Activated CD4-positive, alpha-beta T cell treated with anti-CD3 and anti-CD28 coated beads for 36 hours (primary cell): ENCODE measurements around the gene SYTL5. TPM values are rescaled to one million over a fixed set of nuclear protein-coding genes. Genes with fewer than 3 reads are reported as not detected.

Experiments used
- ATAC-seq: fragments of 200-7000 bp; cut with Tn5 transposase; one replicate; pipeline ENCODE4 v1.10.0; 2021; ENCODE audit warnings: mild to moderate bottlenecking, moderate library complexity
- CTCF ChIA-PET: fragments of 350-600 bp; sonication (Branson Sonifier 250); formaldehyde crosslinking; loops from one replicate; lab custom pipeline; 2021; ENCODE audit warnings: antibody characterized with exemption; lab: Charles Lee
- POLR2A ChIA-PET: fragments of 350-600 bp; sonication (Branson Sonifier 250); formaldehyde crosslinking; loops from one replicate; lab custom pipeline; 2021; ENCODE audit warnings: antibody characterized with exemption, inconsistent platforms; lab: Charles Lee
- DNase-seq: peaks from one replicate; pipeline ENCODE4 v3.0.0-alpha.2; 2020
- H3K27ac Mint-ChIP-seq: one replicate; pipeline ENCODE4 v1.8.0; 2021; ENCODE audit warnings: mixed read lengths
- H3K27me3 Mint-ChIP-seq: one replicate; pipeline ENCODE4 v1.8.0; 2021; ENCODE audit warnings: mixed read lengths
- H3K36me3 Mint-ChIP-seq: one replicate; pipeline ENCODE4 v1.8.0; 2021; ENCODE audit warnings: low read depth, mixed read lengths
- H3K4me1 Mint-ChIP-seq: one replicate; pipeline ENCODE4 v1.8.0; 2021; ENCODE audit warnings: mixed read lengths
- H3K4me3 Mint-ChIP-seq: one replicate; pipeline ENCODE4 v1.8.0; 2021; ENCODE audit warnings: mild to moderate bottlenecking, moderate library complexity, mixed read lengths
- H3K9me3 Mint-ChIP-seq: one replicate; pipeline ENCODE4 v1.8.0; 2021; ENCODE audit warnings: low read depth, mixed read lengths
- intact Hi-C, 2 experiments: fragments of 100-400 bp; cut with DNase I in 1 of 2; cut with micrococcal nuclease in 1 of 2; formaldehyde crosslinking; loops; one replicate each; pipeline versions ENCODE4 v1.14.2 to v1.15.1; 2022 to 2024; cut with DNase I, micrococcal nuclease
- total RNA-seq, 2 experiments: library from RNA; stranded (reverse); gene quantifications; one replicate each; pipeline ENCODE4 v1.2.3, GENCODE V29; 2021

Gene SYTL5
- total RNA-seq, 2 experiments from 2014 or later = not detected

- Mint-ChIP-seq H3K4me1 (no peaks in the 10 kb centered on the region), H3K36me3 (no peaks in the 10 kb centered on the region), H3K27me3 (peaks cover 8% of the 10 kb centered on the region), H3K27ac (no peak overlapping the region), H3K9me3 (no peaks in the 10 kb centered on the region), H3K4me3 (no peak overlapping the region)
- intact Hi-C loops = no loop called here
- ChIA-PET POLR2A (no interaction called here), CTCF (no interaction called here)
- DNase-seq (no peak), ATAC-seq (no peak)
These were observed 63.6 kb downstream of the SYTL5 start for GRCh38 chrX:38069991-38070390.

GRCh38 chrX:38079463-38079862, 73.1 kb downstream of the SYTL5 start:
- Mint-ChIP-seq H3K27me3 (no peaks in the 10 kb centered on the region), H3K27ac (no peak overlapping the region), H3K4me3 (no peak overlapping the region), H3K9me3 (no peaks in the 10 kb centered on the region), H3K36me3 (no peaks in the 10 kb centered on the region), H3K4me1 (no peaks in the 10 kb centered on the region)
- DNase-seq (no peak), ATAC-seq (no peak)
- CTCF ChIA-PET = no interaction called here
- intact Hi-C loops = no loop called here
- POLR2A ChIA-PET = no interaction called here

DNA sequence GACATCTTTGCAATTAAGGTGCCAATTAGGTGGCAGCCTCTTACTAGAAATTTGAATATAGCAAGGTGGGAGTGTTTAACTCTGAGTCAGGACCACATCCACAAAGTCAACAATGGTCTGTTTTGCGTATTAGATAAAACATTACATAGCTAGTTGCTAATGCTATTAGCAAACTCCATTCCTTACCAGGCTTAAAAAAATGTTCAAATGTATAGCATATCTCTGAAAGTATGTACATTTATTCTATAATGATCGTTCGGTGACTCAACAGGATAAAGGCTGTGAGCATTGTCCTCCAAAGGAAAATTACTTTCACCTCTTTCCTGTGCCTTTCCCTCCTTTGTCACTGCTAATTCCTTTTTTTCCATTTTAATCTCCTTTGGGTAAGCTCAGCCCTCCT, 74.5 kb downstream of the SYTL5 start:
- DNase-seq = no peak

GRCh38 chrX:38081909-38082308, 75.6 kb downstream of the SYTL5 start:
- CTCF ChIA-PET = no interaction called here
- DNase-seq (no peak), ATAC-seq (no peak)
- Mint-ChIP-seq H3K4me1 (no peaks in the 10 kb centered on the region), H3K27ac (no peak overlapping the region), H3K9me3 (no peaks in the 10 kb centered on the region), H3K27me3 (no peaks in the 10 kb centered on the region), H3K4me3 (no peak overlapping the region), H3K36me3 (no peaks in the 10 kb centered on the region)
- intact Hi-C loops = no loop called here
- POLR2A ChIA-PET = no interaction called here

More for the DNA sequence above, 74.5 kb downstream of the SYTL5 start:
- ATAC-seq = no peak
- no peak overlapping the region for H3K4me3 Mint-ChIP-seq
- H3K27ac Mint-ChIP-seq = no peak overlapping the region
- ChIA-PET POLR2A (no interaction called here), CTCF (no interaction called here)
- no peaks in the 10 kb centered on the region for H3K36me3 Mint-ChIP-seq
- intact Hi-C loops = no loop called here
- H3K27me3 Mint-ChIP-seq = no peaks in the 10 kb centered on the region
- H3K4me1 Mint-ChIP-seq = no peaks in the 10 kb centered on the region
- H3K9me3 Mint-ChIP-seq = no peaks in the 10 kb centered on the region

DNA sequence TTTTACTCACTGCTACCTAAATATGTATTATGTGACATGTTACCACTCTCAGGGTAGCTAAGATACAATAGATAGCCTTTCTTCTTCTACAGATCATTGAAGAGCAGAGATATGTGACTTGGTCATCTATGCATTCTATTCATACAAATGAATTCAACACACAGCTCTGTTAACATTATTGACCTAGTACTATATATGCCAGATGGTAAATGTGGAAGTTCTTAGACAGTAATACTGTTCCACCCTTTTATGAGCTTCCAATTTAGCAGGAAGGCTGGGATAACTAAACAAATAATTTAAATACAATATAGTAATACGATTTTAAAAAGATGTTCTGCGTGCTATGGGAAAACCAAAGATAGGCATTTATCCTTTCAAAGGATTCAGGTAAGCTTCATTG, 76.0 kb downstream of the SYTL5 start:
- DNase-seq (no peak), ATAC-seq (no peak)
- ChIA-PET POLR2A (no interaction called here), CTCF (no interaction called here)
- no peak overlapping the region for H3K4me3 Mint-ChIP-seq
- no peak overlapping the region for H3K27ac Mint-ChIP-seq
- H3K27me3 Mint-ChIP-seq = no peaks in the 10 kb centered on the region
- intact Hi-C loops = no loop called here
- H3K36me3 Mint-ChIP-seq = no peaks in the 10 kb centered on the region
- no peaks in the 10 kb centered on the region for H3K9me3 Mint-ChIP-seq
- H3K4me1 Mint-ChIP-seq = no peaks in the 10 kb centered on the region

DNA sequence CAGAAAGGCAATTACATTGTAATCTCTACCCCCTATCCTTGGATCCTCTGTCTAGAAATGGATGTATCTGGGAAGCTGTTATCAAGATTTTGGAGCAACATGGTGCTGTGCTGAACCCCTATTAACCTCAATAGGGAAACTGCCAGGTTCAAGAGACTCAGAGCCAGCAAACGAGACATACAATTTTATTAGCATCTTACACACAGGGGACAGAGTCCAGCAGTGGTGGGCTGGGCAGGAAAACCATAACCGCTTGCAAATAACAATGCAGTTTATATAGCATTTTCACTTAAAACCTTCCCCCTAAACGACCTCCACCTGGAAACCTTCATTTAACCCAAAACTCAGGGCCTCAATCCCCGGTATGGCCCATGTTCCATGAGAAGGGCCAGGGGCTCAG, 79.5 kb downstream of the SYTL5 start:
- ChIA-PET POLR2A (no interaction called here), CTCF (interaction anchor here (0.9 kb wide), 1 partner anchor 13 kb away, joined by 3 read pairs; no protein-coding TSS in a partner anchor)
- H3K27ac Mint-ChIP-seq = no peak overlapping the region
- intact Hi-C loops = no loop called here
- H3K4me3 Mint-ChIP-seq = no peak overlapping the region
- DNase-seq = no peak
- H3K36me3 Mint-ChIP-seq = no peaks in the 10 kb centered on the region
- H3K4me1 Mint-ChIP-seq = no peaks in the 10 kb centered on the region
- no peaks in the 10 kb centered on the region for H3K9me3 Mint-ChIP-seq
- H3K27me3 Mint-ChIP-seq = no peaks in the 10 kb centered on the region
- ATAC-seq = no peak

GRCh38 chrX:38086451-38087215, 80.3 kb downstream of the SYTL5 start:
- H3K27me3 Mint-ChIP-seq = no peaks in the 10 kb centered on the region
- no peaks in the 10 kb centered on the region for H3K36me3 Mint-ChIP-seq
- CTCF ChIA-PET = interaction anchor here (0.9 kb wide), 1 partner anchor 13 kb away, joined by 3 read pairs; no protein-coding TSS in a partner anchor
- ATAC-seq (no peak), DNase-seq (no peak)
- no peaks in the 10 kb centered on the region for H3K9me3 Mint-ChIP-seq
- H3K27ac Mint-ChIP-seq = no peak overlapping the region
- POLR2A ChIA-PET = interaction anchor here (0.6 kb wide), 1 partner anchor 661 kb away, joined by 3 read pairs; no protein-coding TSS in a partner anchor
- H3K4me3 Mint-ChIP-seq = no peak overlapping the region
- H3K4me1 Mint-ChIP-seq = no peaks in the 10 kb centered on the region
- intact Hi-C loops = no loop called here

GRCh38 chrX:38087594-38087993, 81.2 kb downstream of the SYTL5 start:
- ATAC-seq = no peak
- H3K9me3 Mint-ChIP-seq = no peaks in the 10 kb centered on the region
- intact Hi-C loops = no loop called here
- no peak overlapping the region for H3K4me3 Mint-ChIP-seq
- ChIA-PET POLR2A (no interaction called here), CTCF (no interaction called here)
- DNase-seq = no peak
- H3K4me1 Mint-ChIP-seq = no peaks in the 10 kb centered on the region
- H3K36me3 Mint-ChIP-seq = no peaks in the 10 kb centered on the region
- H3K27ac Mint-ChIP-seq = no peak overlapping the region
- no peaks in the 10 kb centered on the region for H3K27me3 Mint-ChIP-seq

- H3K9me3 Mint-ChIP-seq = no peaks in the 10 kb centered on the region
- ATAC-seq (no peak), DNase-seq (no peak)
- H3K4me3 Mint-ChIP-seq = no peak overlapping the region
- no peak overlapping the region for H3K27ac Mint-ChIP-seq
- H3K36me3 Mint-ChIP-seq = no peaks in the 10 kb centered on the region
- ChIA-PET POLR2A (no interaction called here), CTCF (no interaction called here)
- intact Hi-C loops = no loop called here
- no peaks in the 10 kb centered on the region for H3K27me3 Mint-ChIP-seq
- H3K4me1 Mint-ChIP-seq = no peaks in the 10 kb centered on the region
These were observed 83.0 kb downstream of the SYTL5 start for GRCh38 chrX:38089173-38089982.

DNA sequence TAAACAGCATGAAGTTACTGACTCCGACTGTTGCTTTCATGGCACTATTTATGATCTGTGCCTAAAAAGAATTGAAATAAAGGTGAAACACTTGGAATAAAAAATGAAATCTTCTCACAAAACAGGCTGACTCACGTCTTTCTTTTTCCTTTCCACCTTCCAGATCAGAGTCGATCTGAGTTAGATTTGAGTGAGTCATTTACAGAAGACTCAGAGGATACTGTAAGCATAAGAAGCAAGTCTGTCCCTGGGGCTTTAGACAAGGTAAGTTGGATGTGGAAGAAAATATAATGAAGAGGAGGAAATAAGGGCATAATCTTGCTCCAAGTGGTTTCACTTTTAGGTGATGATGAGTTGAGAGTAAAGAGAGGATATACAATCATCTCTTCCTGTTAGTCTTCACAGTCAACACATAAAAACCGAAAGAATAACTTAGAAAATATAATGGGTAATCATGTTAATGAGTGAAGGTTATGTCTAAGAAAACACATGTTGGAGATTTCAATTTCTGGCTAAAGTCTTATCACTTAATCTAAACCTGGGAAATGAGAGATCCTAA, 89.7 kb downstream of the SYTL5 start:
- no peak overlapping the region for H3K27ac Mint-ChIP-seq
- no peak overlapping the region for H3K4me3 Mint-ChIP-seq
- no peaks in the 10 kb centered on the region for H3K27me3 Mint-ChIP-seq
- DNase-seq (no peak), ATAC-seq (no peak)
- intact Hi-C loops = no loop called here
- no peaks in the 10 kb centered on the region for H3K36me3 Mint-ChIP-seq
- ChIA-PET CTCF (no interaction called here), POLR2A (no interaction called here)
- no peaks in the 10 kb centered on the region for H3K9me3 Mint-ChIP-seq
- H3K4me1 Mint-ChIP-seq = no peaks in the 10 kb centered on the region

DNA sequence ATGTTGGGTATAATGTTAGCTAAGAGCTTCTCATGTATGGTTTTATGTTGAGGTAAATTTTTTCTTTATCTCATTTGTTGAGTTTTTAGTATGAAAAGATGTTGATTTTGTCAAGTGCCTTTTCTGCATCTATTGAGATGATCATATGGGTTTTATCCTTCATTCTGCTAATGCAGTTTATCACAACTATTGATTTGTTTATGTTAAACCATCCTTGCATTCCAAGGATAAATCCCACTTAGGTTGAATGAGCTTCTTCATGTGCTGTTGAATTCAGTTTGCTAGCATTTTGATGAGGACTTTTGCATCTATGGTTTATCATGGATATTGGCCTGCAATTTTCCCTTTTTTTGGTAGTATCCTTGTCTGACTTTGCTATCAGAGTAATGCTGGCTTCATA, 93.3 kb downstream of the SYTL5 start:
- intact Hi-C loops = no loop called here
- H3K27ac Mint-ChIP-seq = no peak overlapping the region
- H3K9me3 Mint-ChIP-seq = no peaks in the 10 kb centered on the region
- peaks cover 2% of the 10 kb centered on the region for H3K27me3 Mint-ChIP-seq
- no peaks in the 10 kb centered on the region for H3K4me1 Mint-ChIP-seq
- CTCF ChIA-PET = interaction anchor here (1.0 kb wide), 1 partner anchor 13 kb away, joined by 3 read pairs; no protein-coding TSS in a partner anchor
- H3K36me3 Mint-ChIP-seq = no peaks in the 10 kb centered on the region
- ATAC-seq = no peak
- DNase-seq = no peak
- H3K4me3 Mint-ChIP-seq = no peak overlapping the region
- POLR2A ChIA-PET = no interaction called here
